CD8-positive, alpha-beta memory T cell (primary cell): ENCODE measurements around the gene BEST1. TPM values are rescaled to one million over a fixed set of nuclear protein-coding genes. Genes with fewer than 3 reads are reported as not detected.
"Not testable (repeated sequence)": the region's sequence is repeated elsewhere in the genome, so short reads cannot be mapped to it uniquely, and the experiment has no call there.

Experiments used
- CTCF ChIA-PET: fragments of 350-600 bp; sonication (Branson Sonifier 250); formaldehyde crosslinking; loops from one replicate; lab custom pipeline; 2021; ENCODE audit warnings: antibody characterized with exemption; lab: Charles Lee
- POLR2A ChIA-PET: fragments of 350-600 bp; sonication (Branson Sonifier 250); formaldehyde crosslinking; loops from one replicate; lab custom pipeline; 2021; ENCODE audit warnings: antibody characterized with exemption; lab: Charles Lee
- DNase-seq, 5 donors: peaks; one replicate each; pipeline versions ENCODE4 v3.0.0 to v3.0.0-alpha.2; 2020 to 2022; ENCODE audit warnings: mixed read lengths in 1 of 5
- H3K27ac ChIP-seq: one replicate; pipeline ENCODE4 v1.7.0; 2013; ENCODE audit warnings: low read depth, mild to moderate bottlenecking, low read length, moderate library complexity
- H3K27me3 ChIP-seq: 2 replicates; pipeline ENCODE4 v1.7.0; 2013; ENCODE audit warnings: low read length, mild to moderate bottlenecking; ENCODE audit not compliant: insufficient read depth, poor library complexity, severe bottlenecking
- H3K36me3 ChIP-seq: 2 replicates; pipeline ENCODE4 v1.7.0; 2013; ENCODE audit warnings: mild to moderate bottlenecking, low read length, moderate library complexity; ENCODE audit not compliant: insufficient read depth
- H3K4me1 ChIP-seq: 2 replicates; pipeline ENCODE4 v1.7.0; 2013; ENCODE audit warnings: mild to moderate bottlenecking, low read length, moderate library complexity; ENCODE audit not compliant: insufficient read depth
- H3K4me3 ChIP-seq: 2 replicates; pipeline ENCODE4 v1.7.0; 2013; ENCODE audit warnings: mild to moderate bottlenecking, low read length
- H3K9me3 ChIP-seq: 2 replicates; pipeline ENCODE4 v1.7.0; 2013; ENCODE audit warnings: mild to moderate bottlenecking, low read length
- H3K27ac Mint-ChIP-seq, 8 donors: one replicate each; pipeline ENCODE4 v1.8.0; 2020 to 2021; ENCODE audit warnings: mixed read lengths in 8 of 8, mild to moderate bottlenecking in 6 of 8, inconsistent platforms in 3 of 8, moderate library complexity in 3 of 8
- H3K27me3 Mint-ChIP-seq, 2 donors: one replicate each; pipeline ENCODE4 v1.8.0; 2020 to 2021; ENCODE audit warnings: mixed read lengths in 2 of 2, mild to moderate bottlenecking in 1 of 2, moderate library complexity in 1 of 2
- H3K36me3 Mint-ChIP-seq, 3 donors: one replicate each; pipeline ENCODE4 v1.8.0; 2020 to 2021; ENCODE audit warnings: mixed read lengths in 3 of 3, inconsistent platforms in 1 of 3, mild to moderate bottlenecking in 1 of 3
- H3K4me1 Mint-ChIP-seq, 3 donors: one replicate each; pipeline ENCODE4 v1.8.0; 2020 to 2021; ENCODE audit warnings: mixed read lengths in 3 of 3, inconsistent platforms in 1 of 3, mild to moderate bottlenecking in 1 of 3
- H3K4me3 Mint-ChIP-seq, 7 donors: one replicate each; pipeline ENCODE4 v1.8.0; 2020 to 2021; ENCODE audit warnings: mixed read lengths in 7 of 7, mild to moderate bottlenecking in 6 of 7, moderate library complexity in 4 of 7, inconsistent platforms in 2 of 7
- H3K9me3 Mint-ChIP-seq, 5 donors: one replicate each; pipeline ENCODE4 v1.8.0; 2020 to 2022; ENCODE audit warnings: mixed read lengths in 5 of 5, mild to moderate bottlenecking in 3 of 5, moderate library complexity in 2 of 5, inconsistent platforms in 1 of 5
- polyA plus RNA-seq: library from polyadenylated mRNA; unstranded; fragments of 300-500 nt; fragmentation: Illumina TruSeq; gene quantifications from one replicate; pipeline ENCODE4 v1.2.3, GENCODE V29; 2021
- total RNA-seq, 2 experiments: library from RNA; stranded (reverse); gene quantifications; one replicate each; pipeline ENCODE4 v1.2.3, GENCODE V29; 2021

Gene BEST1
- total and polyA plus RNA-seq, 3 experiments from 2014 or later: 0.09 to 1.5 TPM; not detected in 1

DNA sequence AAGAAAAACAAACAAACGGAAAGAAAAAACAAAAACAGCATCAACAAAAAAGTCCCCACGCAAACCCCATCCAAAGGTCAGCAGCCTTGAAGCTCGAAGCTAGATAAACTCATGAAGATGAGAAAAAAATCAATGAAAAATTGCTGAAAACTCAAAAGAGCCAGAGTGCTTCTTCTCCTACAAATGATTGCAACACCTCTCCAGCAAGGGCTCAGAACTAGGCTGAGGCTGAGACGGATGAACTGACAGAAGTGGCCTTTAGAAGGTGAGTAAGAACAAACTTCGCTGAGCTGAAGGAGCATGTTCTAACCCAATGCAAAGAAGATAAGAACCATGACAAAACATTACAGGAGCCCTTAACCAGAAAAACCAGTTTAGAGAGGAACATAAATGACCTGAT lies 35.7 kb downstream of the BEST1 start:
- H3K36me3 Mint-ChIP-seq: peaks cover 2 to 34% (median 13%) of the 10 kb centered on the region in 3 donors
- peaks cover 0 to 2% (median 0%) of the 10 kb centered on the region in 3 donors for H3K4me1 Mint-ChIP-seq
- no peaks in the 10 kb centered on the region for H3K27me3 ChIP-seq
- no peak for DNase-seq
- H3K36me3 ChIP-seq: no peaks in the 10 kb centered on the region
- no peak overlapping the region for H3K4me3 ChIP-seq
- H3K27ac Mint-ChIP-seq: no peak overlapping the region
- H3K9me3 Mint-ChIP-seq: peaks cover 21 to 39% (median 27%) of the 10 kb centered on the region in 5 donors
- CTCF ChIA-PET: interaction anchor here (1.5 kb wide), 1 partner anchor 18 kb away, joined by 4 read pairs; the partner anchor contains the start of gene FTH1
- no peak overlapping the region for H3K4me3 Mint-ChIP-seq
- POLR2A ChIA-PET: interaction anchor here (0.6 to 0.7 kb wide), 2 partner anchors 18 to 738 kb away, joined by 3 to 4 read pairs; no protein-coding TSS in a partner anchor
- peaks cover 4 to 5% of the 10 kb centered on the region in 2 donors for H3K27me3 Mint-ChIP-seq
- no peaks in the 10 kb centered on the region for H3K9me3 ChIP-seq
- H3K4me1 ChIP-seq: no peaks in the 10 kb centered on the region
- no peak overlapping the region for H3K27ac ChIP-seq

DNA sequence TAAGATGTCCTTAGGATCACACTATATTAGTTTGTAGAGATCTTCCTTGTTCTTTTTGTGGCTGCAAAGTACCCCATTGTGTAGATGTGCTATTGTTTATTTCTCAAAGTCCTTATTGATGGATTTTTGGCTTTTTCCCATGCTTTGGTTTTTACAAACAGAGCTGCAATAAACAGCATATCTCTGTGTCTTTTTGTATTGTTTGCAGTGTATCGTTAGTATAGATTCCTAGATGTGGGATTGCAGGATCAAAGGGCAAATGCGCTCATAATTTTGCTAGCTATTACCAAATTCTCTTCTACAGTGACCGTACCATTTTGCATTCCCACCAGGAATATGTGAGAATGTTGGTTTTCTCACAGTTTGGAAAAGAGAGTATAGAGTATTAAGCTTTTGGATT lies 44.8 kb downstream of the BEST1 start:
- Mint-ChIP-seq H3K27me3 (peaks cover 0 to 4% of the 10 kb centered on the region in 2 donors), H3K4me3 (no peak overlapping the region), H3K36me3 (peaks cover 10 to 27% (median 12%) of the 10 kb centered on the region in 3 donors), H3K27ac (peak overlapping the region in 1 of 8 donors; percentile 17), H3K9me3 (peaks cover 7 to 30% (median 22%) of the 10 kb centered on the region in 5 donors), H3K4me1 (no peaks in the 10 kb centered on the region)
- Histone ChIP-seq H3K4me1 (no peaks in the 10 kb centered on the region), H3K4me3 (no peak overlapping the region), H3K36me3 (no peaks in the 10 kb centered on the region), H3K27ac (no peak overlapping the region), H3K27me3 (no peaks in the 10 kb centered on the region), H3K9me3 (no peaks in the 10 kb centered on the region)
- ChIA-PET CTCF (no interaction called here), POLR2A (interaction anchor here (0.6 kb wide), 1 partner anchor 88 kb away, joined by 3 read pairs; no protein-coding TSS in a partner anchor)
- no peak for DNase-seq

DNA sequence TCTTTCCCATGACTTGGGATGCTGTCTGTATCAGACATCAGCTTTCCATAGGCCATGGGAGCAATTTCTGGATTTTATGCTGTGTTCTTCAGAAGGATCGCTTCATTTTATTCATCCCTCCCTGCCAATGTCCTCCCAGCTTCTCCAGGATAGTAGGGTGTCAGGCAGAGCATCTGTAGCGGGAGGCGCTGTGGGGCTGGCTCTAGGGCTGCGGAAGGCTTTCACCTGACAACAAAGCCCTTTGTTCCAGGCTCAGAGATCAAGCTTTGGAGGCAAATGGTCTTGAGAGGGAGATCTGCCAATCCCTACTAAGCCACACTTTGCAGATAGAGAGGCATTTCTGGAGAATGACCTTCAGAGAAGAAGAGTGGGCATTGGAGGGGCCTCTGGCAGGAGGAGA lies 46.8 kb downstream of the BEST1 start:
- peaks cover 0 to 1% of the 10 kb centered on the region in 2 donors for H3K27me3 Mint-ChIP-seq
- no peaks in the 10 kb centered on the region for H3K27me3 ChIP-seq
- H3K27ac ChIP-seq: no peak overlapping the region
- no peaks in the 10 kb centered on the region for H3K4me1 Mint-ChIP-seq
- H3K9me3 Mint-ChIP-seq: peaks cover 7 to 24% (median 16%) of the 10 kb centered on the region in 5 donors
- H3K4me1 ChIP-seq: no peaks in the 10 kb centered on the region
- H3K27ac Mint-ChIP-seq: no peak overlapping the region
- ChIA-PET CTCF (no interaction called here), POLR2A (no interaction called here)
- no peaks in the 10 kb centered on the region for H3K36me3 ChIP-seq
- H3K4me3 ChIP-seq: no peak overlapping the region
- H3K9me3 ChIP-seq: no peaks in the 10 kb centered on the region
- no peak overlapping the region for H3K4me3 Mint-ChIP-seq
- peaks cover 10 to 24% (median 14%) of the 10 kb centered on the region in 3 donors for H3K36me3 Mint-ChIP-seq
- DNase-seq: no peak

DNA sequence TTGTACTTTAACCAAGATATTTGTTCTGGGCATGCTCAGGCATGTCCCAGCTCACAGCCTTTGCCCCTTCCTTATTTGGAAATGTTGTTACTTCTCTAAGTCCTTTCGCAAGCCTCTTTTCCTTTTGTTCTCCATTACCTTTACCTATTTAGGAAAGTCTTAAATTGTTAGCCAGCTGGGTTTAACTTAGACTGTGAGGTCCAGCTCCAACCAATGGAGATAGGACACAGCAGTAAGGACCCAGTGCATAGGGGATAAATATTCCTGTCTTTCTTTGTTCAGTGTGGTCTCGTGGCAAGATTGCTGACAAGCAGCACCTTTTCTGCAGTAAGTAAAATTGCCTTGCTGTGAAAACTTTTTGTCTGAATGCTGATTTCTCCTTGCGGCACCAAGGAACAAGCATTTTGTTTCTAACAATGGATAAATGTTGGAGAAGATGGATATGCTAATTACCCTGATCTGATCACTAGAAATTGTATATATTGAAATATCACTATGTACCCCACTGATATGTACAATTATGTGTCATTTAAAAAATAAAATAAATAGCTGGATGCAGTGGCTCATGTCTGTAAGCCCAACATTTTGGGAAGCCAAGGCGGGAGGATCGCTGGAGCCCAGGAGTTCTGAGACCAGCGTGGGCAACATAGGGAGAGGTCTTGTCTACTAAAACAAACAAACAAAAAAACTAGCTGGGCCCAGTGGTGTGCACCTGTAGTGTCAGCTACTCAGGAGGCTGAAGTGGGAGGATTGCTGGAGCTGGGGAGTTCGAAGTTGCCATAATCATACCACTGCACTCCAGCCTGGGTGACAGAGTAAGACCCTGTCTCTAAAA lies 49.2 kb downstream of the BEST1 start:
- Mint-ChIP-seq H3K9me3 (peaks cover 7 to 17% (median 14%) of the 10 kb centered on the region in 5 donors), H3K4me3 (no peak overlapping the region), H3K27ac (peak overlapping the region in 2 of 8 donors; percentile 17 to 36), H3K36me3 (peaks cover 10 to 20% (median 14%) of the 10 kb centered on the region in 3 donors), H3K4me1 (no peaks in the 10 kb centered on the region), H3K27me3 (peaks cover 0 to 1% of the 10 kb centered on the region in 2 donors)
- H3K36me3 ChIP-seq: no peaks in the 10 kb centered on the region
- CTCF ChIA-PET: interaction anchor here (0.7 to 1.7 kb wide), 2 partner anchors 82 to 101 kb away, joined by 3 read pairs; no protein-coding TSS in a partner anchor
- H3K4me3 ChIP-seq: no peak overlapping the region
- no peaks in the 10 kb centered on the region for H3K4me1 ChIP-seq
- DNase-seq: no peak
- H3K9me3 ChIP-seq: no peaks in the 10 kb centered on the region
- H3K27me3 ChIP-seq: no peaks in the 10 kb centered on the region
- no peak overlapping the region for H3K27ac ChIP-seq
- POLR2A ChIA-PET: no interaction called here

DNA sequence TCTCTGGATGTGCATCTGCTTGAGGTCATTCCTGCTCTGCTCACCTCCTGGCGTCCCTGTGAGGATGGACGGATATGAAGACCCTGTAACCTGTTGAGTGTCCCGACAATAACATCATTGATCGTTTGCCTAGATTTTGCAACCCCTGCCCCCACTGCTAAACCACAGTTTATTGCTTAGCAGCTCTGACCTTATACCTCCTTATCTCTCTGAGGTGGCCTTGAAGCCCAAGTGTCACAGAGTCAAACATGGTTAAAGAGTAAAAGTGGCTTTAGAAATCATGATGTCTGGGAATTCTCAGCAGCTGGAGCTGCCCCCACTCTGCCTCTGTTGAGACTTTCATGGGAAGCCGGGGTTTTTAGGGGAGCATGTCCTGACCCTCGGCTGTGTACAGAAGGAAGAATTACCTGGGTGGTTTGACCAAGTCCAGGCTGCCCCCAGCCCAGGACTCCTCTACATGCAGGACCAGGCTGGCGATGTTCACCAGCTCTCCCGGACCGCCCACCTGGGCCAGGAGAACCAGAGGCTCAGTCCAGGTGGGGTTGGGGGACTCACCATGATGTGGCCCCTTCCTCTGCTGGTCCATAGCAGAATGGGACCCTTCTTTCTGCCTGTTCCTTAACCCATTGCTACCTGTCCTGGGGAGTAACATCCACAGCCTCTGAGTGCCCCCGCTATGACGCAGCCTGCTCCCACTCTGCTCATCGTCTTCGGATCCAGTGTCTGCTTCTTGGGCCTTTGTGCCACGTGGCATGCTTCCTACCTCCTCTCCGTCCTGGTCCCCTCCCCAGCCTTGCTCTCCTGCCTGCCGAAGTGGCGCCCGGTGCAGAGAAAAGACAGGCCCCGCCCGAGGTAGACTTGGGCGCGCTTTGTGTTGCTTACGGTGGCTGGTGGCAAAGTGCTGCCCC lies 50.6 kb downstream of the BEST1 start:
- POLR2A ChIA-PET: no interaction called here
- Mint-ChIP-seq H3K27ac (peak overlapping the region in 2 of 8 donors; percentile 33 to 37), H3K27me3 (peaks cover 1 to 7% of the 10 kb centered on the region in 2 donors), H3K4me1 (no peaks in the 10 kb centered on the region), H3K36me3 (peaks cover 10 to 15% (median 14%) of the 10 kb centered on the region in 3 donors), H3K9me3 (peaks cover 7 to 17% (median 14%) of the 10 kb centered on the region in 5 donors), H3K4me3 (no peak overlapping the region)
- Histone ChIP-seq H3K27ac (no peak overlapping the region), H3K9me3 (no peaks in the 10 kb centered on the region), H3K27me3 (no peaks in the 10 kb centered on the region), H3K4me1 (no peaks in the 10 kb centered on the region), H3K4me3 (no peak overlapping the region), H3K36me3 (no peaks in the 10 kb centered on the region)
- no peak for DNase-seq
- CTCF ChIA-PET: interaction anchor here (1.7 kb wide), 1 partner anchor 81 kb away, joined by 3 read pairs; no protein-coding TSS in a partner anchor

DNA sequence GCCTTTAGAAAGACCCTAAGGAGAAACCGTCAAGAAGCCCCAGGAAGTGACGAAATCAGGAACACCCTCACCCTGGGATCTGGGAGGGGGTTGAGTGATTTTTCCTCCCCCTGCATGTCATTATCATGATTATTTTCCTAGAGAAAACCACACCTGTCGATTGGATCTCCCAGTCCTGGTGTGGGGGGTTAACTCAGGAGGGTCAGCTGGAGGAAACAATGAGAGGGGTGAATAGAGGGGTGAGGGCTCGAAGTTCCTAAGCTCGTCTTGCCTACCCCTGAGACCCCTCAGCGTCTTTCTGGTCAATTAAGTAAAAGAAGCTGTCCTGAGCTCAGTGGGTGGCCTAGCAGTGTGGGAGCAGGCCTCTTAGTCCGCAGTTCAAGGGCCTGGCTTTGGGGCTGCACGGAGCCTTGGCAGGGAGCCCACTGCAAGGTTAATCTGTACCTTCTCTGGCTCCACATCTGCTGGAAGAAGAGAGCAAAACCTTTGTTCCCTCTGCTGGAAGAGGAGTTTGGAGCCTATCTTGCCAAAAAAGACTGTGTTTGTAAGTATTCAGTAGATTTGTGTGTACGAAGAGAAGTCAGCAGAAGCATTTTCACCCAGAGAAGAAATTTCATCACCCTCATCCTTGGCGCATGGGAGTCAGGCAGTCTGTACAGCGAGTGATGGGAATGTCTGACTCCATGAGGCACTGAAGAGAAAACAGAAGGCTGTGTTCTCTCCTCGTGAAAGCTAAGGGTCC lies 51.5 kb downstream of the BEST1 start:
- ChIA-PET POLR2A (no interaction called here), CTCF (no interaction called here)
- no peaks in the 10 kb centered on the region for H3K4me1 Mint-ChIP-seq
- no peak for DNase-seq
- Histone ChIP-seq H3K9me3 (no peaks in the 10 kb centered on the region), H3K27me3 (no peaks in the 10 kb centered on the region), H3K4me1 (no peaks in the 10 kb centered on the region), H3K4me3 (no peak overlapping the region), H3K27ac (no peak overlapping the region), H3K36me3 (no peaks in the 10 kb centered on the region)
- H3K27ac Mint-ChIP-seq: peak overlapping the region in 3 of 8 donors; percentile 33 to 40 (median 35)
- peaks cover 7 to 17% (median 14%) of the 10 kb centered on the region in 5 donors for H3K9me3 Mint-ChIP-seq
- no peak overlapping the region for H3K4me3 Mint-ChIP-seq
- H3K36me3 Mint-ChIP-seq: peaks cover 10 to 15% (median 14%) of the 10 kb centered on the region in 3 donors
- peaks cover 1 to 7% of the 10 kb centered on the region in 2 donors for H3K27me3 Mint-ChIP-seq

DNA sequence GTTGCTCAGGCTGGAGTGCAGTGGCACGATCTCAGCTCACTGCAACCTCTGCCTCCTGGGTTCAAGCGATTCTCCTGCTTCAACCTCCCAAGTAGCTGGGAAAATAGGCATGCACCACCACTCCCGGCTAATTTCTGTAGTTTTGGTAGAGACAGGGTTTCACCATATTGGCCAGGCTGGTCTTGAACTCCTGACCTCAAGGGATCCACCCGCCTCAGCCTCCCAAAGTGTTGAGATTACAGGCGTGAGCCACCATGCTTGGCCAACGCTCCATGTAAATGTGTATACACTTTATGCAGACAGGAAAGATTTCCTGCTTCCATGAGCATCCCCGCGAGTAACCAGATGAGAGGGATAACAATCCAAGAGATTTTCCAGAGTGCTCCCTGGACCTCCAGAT lies 52.1 kb downstream of the BEST1 start:
- POLR2A ChIA-PET, CTCF ChIA-PET: not testable (repeated sequence)
- H3K27ac Mint-ChIP-seq: peak overlapping the region in 1 of 8 donors; percentile 18

More for the DNA sequence above, 52.1 kb downstream of the BEST1 start:
- H3K4me1 ChIP-seq, H3K9me3 ChIP-seq, DNase-seq, H3K4me3 Mint-ChIP-seq, H3K36me3 ChIP-seq, H3K27me3 ChIP-seq, H3K27ac ChIP-seq, H3K4me3 ChIP-seq, H3K27me3 Mint-ChIP-seq, H3K4me1 Mint-ChIP-seq: not testable (repeated sequence)
- H3K9me3 Mint-ChIP-seq: peaks cover 7 to 17% (median 14%) of the 10 kb centered on the region in 5 donors
- peaks cover 10 to 15% (median 14%) of the 10 kb centered on the region in 3 donors for H3K36me3 Mint-ChIP-seq
